ENCODE measurements around the gene ARHGAP19. TPM values are rescaled to one million over a fixed set of nuclear protein-coding genes. Genes with fewer than 3 reads are reported as not detected.

Gene ARHGAP19
- total RNA-seq, 2 donors from 2014 or later = 26.8 to 47.6 TPM

- Histone ChIP-seq H3K27me3 (ENCODE audit: control insufficient read depth, insufficient read depth, low read length, poor library complexity, severe bottlenecking) (no peaks in the 10 kb centered on the region), H3K4me1 (ENCODE audit: control insufficient read depth, insufficient read depth, low read length) (no peaks in the 10 kb centered on the region), H3K36me3 (ENCODE audit: control insufficient read depth, insufficient read depth, low read length) (peaks cover 6% of the 10 kb centered on the region), H3K27ac (ENCODE audit: low read depth, low read length) (no peak overlapping the region), H3K9me3 (ENCODE audit: control insufficient read depth, low read length) (no peaks in the 10 kb centered on the region), H3K9ac (ENCODE audit: extremely low read depth, low read length, poor library complexity, severe bottlenecking) (no peak overlapping the region), H3K4me3 (ENCODE audit: low read length) (no peak overlapping the region)
- H3K4me1 Mint-ChIP-seq = peaks cover 15% of the 10 kb centered on the region
- DNase-seq = no peak
- no peak for TF ChIP-seq CTCF (conservative IDR thresholded peaks at IDR 0.05)
- no peak overlapping the region for H3K4me3 Mint-ChIP-seq
- no peak overlapping the region for H3K27ac Mint-ChIP-seq
- no peaks in the 10 kb centered on the region for H3K9me3 Mint-ChIP-seq
- peaks cover 8% of the 10 kb centered on the region for H3K36me3 Mint-ChIP-seq (ENCODE audit: low read depth)
- 100% methylated on average over 2 to 3 of the region's 3 CpGs for WGBS, 2 experiments (ENCODE audit: insufficient coverage in 1 of 2, insufficient read length in 1 of 2)
- H3K27me3 Mint-ChIP-seq (ENCODE audit: insufficient read depth) = no peaks in the 10 kb centered on the region
Observed at GRCh38 chr10:97217299-97217698, 75.1 kb downstream of the ARHGAP19 start.

- no peak overlapping the region for H3K9ac ChIP-seq (ENCODE audit: extremely low read depth, low read length, poor library complexity, severe bottlenecking)
- peaks cover 7% of the 10 kb centered on the region for H3K4me1 Mint-ChIP-seq
- H3K36me3 ChIP-seq (ENCODE audit: control insufficient read depth, insufficient read depth, low read length) = peaks cover 5% of the 10 kb centered on the region
- no peak overlapping the region for H3K27ac Mint-ChIP-seq
- 89 to 91% methylated on average over 11 to 15 of the region's 15 CpGs for WGBS, 2 experiments (ENCODE audit: insufficient coverage in 1 of 2, insufficient read length in 1 of 2)
- no peaks in the 10 kb centered on the region for H3K9me3 Mint-ChIP-seq
- no peak overlapping the region for H3K27ac ChIP-seq (ENCODE audit: low read depth, low read length)
- TF ChIP-seq CTCF (conservative IDR thresholded peaks at IDR 0.05) = no peak
- DNase-seq = no peak
- H3K4me3 ChIP-seq (ENCODE audit: low read length) = no peak overlapping the region
- H3K4me3 Mint-ChIP-seq = no peak overlapping the region
- H3K36me3 Mint-ChIP-seq (ENCODE audit: low read depth) = peaks cover 6% of the 10 kb centered on the region
- H3K4me1 ChIP-seq (ENCODE audit: control insufficient read depth, insufficient read depth, low read length) = no peaks in the 10 kb centered on the region
- H3K9me3 ChIP-seq (ENCODE audit: control insufficient read depth, low read length) = no peaks in the 10 kb centered on the region
- no peaks in the 10 kb centered on the region for H3K27me3 Mint-ChIP-seq (ENCODE audit: insufficient read depth)
- no peaks in the 10 kb centered on the region for H3K27me3 ChIP-seq (ENCODE audit: control insufficient read depth, insufficient read depth, low read length, poor library complexity, severe bottlenecking)
Observed at GRCh38 chr10:97215619-97216260, 76.7 kb downstream of the ARHGAP19 start.

GRCh38 chr10:97213431-97213830, 79.0 kb downstream of the ARHGAP19 start:
- Mint-ChIP-seq H3K4me1 (peaks cover 7% of the 10 kb centered on the region), H3K27me3 (ENCODE audit: insufficient read depth) (no peaks in the 10 kb centered on the region), H3K36me3 (ENCODE audit: low read depth) (no peaks in the 10 kb centered on the region), H3K9me3 (no peaks in the 10 kb centered on the region), H3K4me3 (no peak overlapping the region), H3K27ac (peak overlapping the region; percentile 12)
- no peak overlapping the region for H3K4me3 ChIP-seq (ENCODE audit: low read length)
- H3K4me1 ChIP-seq (ENCODE audit: control insufficient read depth, insufficient read depth, low read length) = no peaks in the 10 kb centered on the region
- no peak overlapping the region for H3K9ac ChIP-seq (ENCODE audit: extremely low read depth, low read length, poor library complexity, severe bottlenecking)
- no peak for DNase-seq
- no peaks in the 10 kb centered on the region for H3K36me3 ChIP-seq (ENCODE audit: control insufficient read depth, insufficient read depth, low read length)
- no peaks in the 10 kb centered on the region for H3K27me3 ChIP-seq (ENCODE audit: control insufficient read depth, insufficient read depth, low read length, poor library complexity, severe bottlenecking)
- 92% methylated on average over 9 of the region's 9 CpGs; no CpG with 5 or more reads in 1 of the 2 experiments for WGBS, 2 experiments (ENCODE audit: insufficient coverage in 1 of 2, insufficient read length in 1 of 2)
- no peak overlapping the region for H3K27ac ChIP-seq (ENCODE audit: low read depth, low read length)
- no peak for TF ChIP-seq CTCF (conservative IDR thresholded peaks at IDR 0.05)
- H3K9me3 ChIP-seq (ENCODE audit: control insufficient read depth, low read length) = no peaks in the 10 kb centered on the region

All from endodermal cell (in vitro differentiated cells).